SJCRH30 (cell line): ENCODE data around the gene ABHD5. TPM values are rescaled to one million over a fixed set of nuclear protein-coding genes. Genes with fewer than 3 reads are reported as not detected.
"Not testable (repeated sequence)": the region's sequence is repeated elsewhere in the genome, so short reads cannot be mapped to it uniquely, and the experiment has no call there.

Experiments used
- DNase-seq, 2 experiments: peaks; one replicate each; pipeline ENCODE4 v3.0.0-alpha.2; 2015 to 2020
- H3K27ac ChIP-seq: fragments of 250-450 bp; sonication (Bioruptor Pico); 2 replicates; pipeline ENCODE4 v1.5.1; 2020; ENCODE audit warnings: mild to moderate bottlenecking, moderate library complexity
- H3K27me3 ChIP-seq: fragments of 250-450 bp; sonication (Bioruptor Pico); 2 replicates; pipeline ENCODE4 v1.5.1; 2020; ENCODE audit warnings: mild to moderate bottlenecking, moderate library complexity
- H3K36me3 ChIP-seq: fragments of 250-450 bp; sonication (Bioruptor Pico); 2 replicates; pipeline ENCODE4 v1.5.1; 2020; ENCODE audit warnings: mild to moderate bottlenecking, moderate library complexity
- H3K4me1 ChIP-seq: fragments of 250-450 bp; sonication (Bioruptor Pico); 2 replicates; pipeline ENCODE4 v1.5.1; 2020; ENCODE audit warnings: mild to moderate bottlenecking, moderate library complexity
- H3K4me3 ChIP-seq: fragments of 250-450 bp; sonication (Bioruptor Pico); 2 replicates; pipeline ENCODE4 v1.5.1; 2020; ENCODE audit warnings: mild to moderate bottlenecking, moderate library complexity
- H3K9me3 ChIP-seq: fragments of 250-450 bp; sonication (Bioruptor Pico); replicated peaks from 2 replicates; pipeline ENCODE4 v1.5.1; 2020; ENCODE audit warnings: mild to moderate bottlenecking, moderate library complexity
- total RNA-seq: library from RNA; depleted of rRNA; stranded (reverse); fragments of >200 nt; shearing (Covaris generic); gene quantifications from 2 replicates; pipeline ENCODE4 v1.2.3, GENCODE V29; 2014; rRNA removed

ABHD5 gene
- total RNA-seq, result 7.9 and 11.2 TPM in 2 replicates

GRCh38 chr3:43690400-43691119 is at the start of gene ABHD5:
ABHD5 (plus strand) TSS chr3:43690938; CDS start chr3:43690993, 55 bp downstream.
- peak within 1 kb of the TSS; percentile 36; the same call in 1 of the 2 replicates for H3K27ac ChIP-seq

GRCh38 chr3:43641306-43642114 is 49.2 kb upstream of the ABHD5 start:
- Histone ChIP-seq H3K4me1 (0 out of 2 replicates have a peak, but pooled peaks cover under 1% of the 10 kb centered on the region), H3K4me3 (no peak overlapping the region), H3K9me3 (no peaks in the 10 kb centered on the region), H3K27ac (no peak overlapping the region), H3K27me3 (no peaks in the 10 kb centered on the region), H3K36me3 (no peaks in the 10 kb centered on the region)
- DNase-seq, result no peak

More at GRCh38 chr3:43690400-43691119, at the start of gene ABHD5:
- no peaks in the 10 kb centered on the region for H3K4me1 ChIP-seq
- no peaks in the 10 kb centered on the region for H3K27me3 ChIP-seq
- H3K9me3 ChIP-seq, result no peaks in the 10 kb centered on the region
- H3K4me3 ChIP-seq, result peak within 1 kb of the TSS; percentile 71
- H3K36me3 ChIP-seq, result no peaks in the 10 kb centered on the region
- peak; percentile 66 to 81 for DNase-seq

DNA sequence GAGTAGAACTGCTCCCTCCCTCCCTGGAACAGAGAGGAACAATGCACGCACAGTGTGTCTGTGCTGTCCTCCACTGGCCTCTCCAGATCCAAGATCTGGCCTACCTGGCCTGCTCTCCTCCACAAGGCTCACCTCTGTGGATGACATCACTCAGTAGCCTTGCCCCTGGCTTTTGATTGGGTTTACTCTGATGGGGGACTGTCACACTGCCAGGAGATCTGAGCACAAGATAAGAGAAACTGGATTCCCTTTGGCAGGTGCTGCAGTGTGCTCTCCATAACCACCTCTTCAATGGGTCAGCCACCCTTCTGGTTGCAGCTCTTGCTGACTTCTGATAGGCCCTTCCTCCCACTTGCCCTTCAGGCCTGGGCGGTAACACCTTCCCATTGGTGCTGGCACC is 46.3 kb upstream of the ABHD5 start:
- H3K27me3 ChIP-seq, result no peaks in the 10 kb centered on the region
- H3K36me3 ChIP-seq, result no peaks in the 10 kb centered on the region
- H3K4me3 ChIP-seq, result no peak overlapping the region
- H3K4me1 ChIP-seq, result no peaks in the 10 kb centered on the region
- no peak overlapping the region for H3K27ac ChIP-seq
- H3K9me3 ChIP-seq, result no peaks in the 10 kb centered on the region
- DNase-seq, result no peak

GRCh38 chr3:43647331-43648166 is 43.2 kb upstream of the ABHD5 start:
- Histone ChIP-seq H3K9me3 (no peaks in the 10 kb centered on the region), H3K36me3 (no peaks in the 10 kb centered on the region), H3K4me1 (no peaks in the 10 kb centered on the region), H3K27ac (no peak overlapping the region), H3K27me3 (no peaks in the 10 kb centered on the region), H3K4me3 (no peak overlapping the region)
- DNase-seq, result no peak

- no peak overlapping the region for H3K4me3 ChIP-seq
- no peak overlapping the region for H3K27ac ChIP-seq
- no peaks in the 10 kb centered on the region for H3K9me3 ChIP-seq
- no peaks in the 10 kb centered on the region for H3K4me1 ChIP-seq
- no peaks in the 10 kb centered on the region for H3K36me3 ChIP-seq
- no peaks in the 10 kb centered on the region for H3K27me3 ChIP-seq
- no peak for DNase-seq
These were observed 41.8 kb upstream of the ABHD5 start for GRCh38 chr3:43648957-43649356.

DNA sequence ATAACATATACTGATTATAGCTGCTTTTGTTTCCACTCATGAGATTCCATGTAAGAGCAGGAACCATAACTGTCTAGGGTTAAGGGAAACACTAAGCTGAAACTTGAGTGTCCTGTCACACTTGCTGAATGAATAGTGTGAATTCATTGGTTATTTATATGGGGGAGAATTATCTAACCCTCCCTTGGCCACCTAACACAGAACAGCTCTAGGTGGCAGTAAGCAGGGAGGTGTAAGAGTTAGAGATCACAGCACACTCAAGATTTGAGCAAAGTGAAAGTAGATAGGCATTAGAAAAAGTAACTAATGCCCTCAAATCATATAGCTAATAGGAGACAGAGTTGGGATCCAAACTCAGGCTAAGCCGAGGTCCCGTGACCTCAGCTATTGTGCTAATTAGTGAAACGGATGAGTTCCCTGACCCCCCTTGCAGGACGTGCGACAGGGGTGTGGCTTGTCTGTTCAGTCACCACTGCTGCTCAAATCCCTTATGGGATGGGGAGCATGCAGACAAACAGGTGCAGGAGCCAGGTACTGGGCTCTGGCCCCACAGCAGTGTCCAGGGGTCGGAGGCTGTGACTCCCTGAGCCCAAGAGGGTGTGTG is 41.3 kb upstream of the ABHD5 start:
- DNase-seq, result no peak
- Histone ChIP-seq H3K27me3 (no peaks in the 10 kb centered on the region), H3K9me3 (no peaks in the 10 kb centered on the region), H3K36me3 (no peaks in the 10 kb centered on the region), H3K4me3 (no peak overlapping the region), H3K27ac (no peak overlapping the region), H3K4me1 (no peaks in the 10 kb centered on the region)

DNA sequence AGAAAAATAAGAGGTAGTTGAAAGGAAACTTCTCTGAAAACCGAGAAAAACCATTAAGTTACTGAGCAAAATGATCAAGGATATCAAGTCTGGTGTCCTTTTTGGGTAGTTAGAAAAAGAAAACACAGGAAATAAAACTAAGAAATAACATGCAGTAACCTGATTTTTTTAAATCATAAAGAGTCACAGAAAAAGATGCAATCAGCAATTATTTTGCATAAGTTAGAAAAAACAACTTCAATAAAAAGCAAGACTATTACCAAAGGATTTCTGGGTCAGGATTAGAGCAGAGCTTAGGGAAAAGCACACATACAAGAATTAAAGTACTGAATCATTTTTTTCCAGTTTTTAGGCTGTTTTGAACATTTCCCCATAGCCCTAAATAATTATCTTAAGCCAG is 40.4 kb upstream of the ABHD5 start:
- no peak for DNase-seq
- Histone ChIP-seq H3K36me3 (no peaks in the 10 kb centered on the region), H3K9me3 (no peaks in the 10 kb centered on the region), H3K27ac (no peak overlapping the region), H3K4me1 (no peaks in the 10 kb centered on the region), H3K4me3 (no peak overlapping the region), H3K27me3 (no peaks in the 10 kb centered on the region)

- H3K27ac ChIP-seq, DNase-seq, H3K4me1 ChIP-seq, H3K36me3 ChIP-seq, H3K27me3 ChIP-seq, H3K4me3 ChIP-seq, H3K9me3 ChIP-seq: not testable (repeated sequence)
These were observed 34.3 kb upstream of the ABHD5 start for GRCh38 chr3:43656390-43656789.

- H3K9me3 ChIP-seq, result no peaks in the 10 kb centered on the region
- no peak for DNase-seq
- no peaks in the 10 kb centered on the region for H3K36me3 ChIP-seq
- H3K27ac ChIP-seq, result no peak overlapping the region
- no peak overlapping the region for H3K4me3 ChIP-seq
- no peaks in the 10 kb centered on the region for H3K27me3 ChIP-seq
- H3K4me1 ChIP-seq, result no peaks in the 10 kb centered on the region
These were observed 31.4 kb upstream of the ABHD5 start for GRCh38 chr3:43659250-43659880.

GRCh38 chr3:43661376-43661775 is 29.4 kb upstream of the ABHD5 start:
- not testable (repeated sequence) for H3K36me3 ChIP-seq, H3K4me3 ChIP-seq, H3K27me3 ChIP-seq, DNase-seq, H3K4me1 ChIP-seq, H3K27ac ChIP-seq, H3K9me3 ChIP-seq

- H3K27ac ChIP-seq, H3K4me3 ChIP-seq, H3K36me3 ChIP-seq, H3K4me1 ChIP-seq, H3K9me3 ChIP-seq, DNase-seq, H3K27me3 ChIP-seq: not testable (repeated sequence)
These were observed 25.7 kb upstream of the ABHD5 start for GRCh38 chr3:43665011-43665410.

GRCh38 chr3:43670635-43671522 is 19.9 kb upstream of the ABHD5 start:
- no peak for DNase-seq
- no peaks in the 10 kb centered on the region for H3K27me3 ChIP-seq
- no peaks in the 10 kb centered on the region for H3K36me3 ChIP-seq
- no peak overlapping the region for H3K4me3 ChIP-seq
- no peaks in the 10 kb centered on the region for H3K4me1 ChIP-seq
- no peak overlapping the region for H3K27ac ChIP-seq
- no peaks in the 10 kb centered on the region for H3K9me3 ChIP-seq

- Histone ChIP-seq H3K4me1 (no peaks in the 10 kb centered on the region), H3K27ac (no peak overlapping the region), H3K27me3 (no peaks in the 10 kb centered on the region), H3K4me3 (no peak overlapping the region), H3K9me3 (no peaks in the 10 kb centered on the region), H3K36me3 (no peaks in the 10 kb centered on the region)
- DNase-seq, result no peak
These were observed 16.2 kb upstream of the ABHD5 start for GRCh38 chr3:43674345-43675085.
